HepG2 (cell line): Measurements from ENCODE around the gene ZPR1. TPM values are rescaled to one million over a fixed set of nuclear protein-coding genes. Genes with fewer than 3 reads are reported as not detected.

Experiments used
- AHR ChIP-seq: IDR thresholded peaks from 2 replicates; pipeline ENCODE4 v1.6.1; 2018; ENCODE audit warnings: missing genetic modification reagents, missing compliant biosample characterization
- BORCS8-MEF2B ChIP-seq: sonication (generic); formaldehyde crosslinking; IDR thresholded peaks from 2 replicates; pipeline ENCODE4 v1.8.0; 2022; ENCODE audit warnings: mild to moderate bottlenecking, missing genetic modification reagents
- FOXA3 ChIP-seq: IDR thresholded peaks from 2 replicates; pipeline ENCODE4 v1.6.1; 2016; ENCODE audit warnings: missing genetic modification reagents, missing compliant biosample characterization
- GABPA ChIP-seq, 2 experiments: IDR thresholded peaks; 2 replicates each; pipeline ENCODE4 v1.6.1; 2011 to 2016; ENCODE audit warnings: low read depth in 2 of 2, low read length in 1 of 2, missing biosample characterization in 1 of 2, missing genetic modification characterization in 1 of 2
- GABPB1 ChIP-seq: IDR thresholded peaks from 2 replicates; pipeline ENCODE4 v1.6.1; 2016; ENCODE audit warnings: mild to moderate bottlenecking, missing genetic modification reagents, moderate library complexity, missing compliant biosample characterization
- HMG20B ChIP-seq: conservative IDR thresholded peaks from 2 replicates; pipeline ENCODE4 v1.6.1; 2016; ENCODE audit warnings: missing genetic modification reagents, missing compliant biosample characterization
- HOXA3 ChIP-seq: sonication (generic); formaldehyde crosslinking; IDR thresholded peaks from 2 replicates; pipeline ENCODE4 v1.5.0; 2020; ENCODE audit warnings: missing genetic modification reagents
- MAFF ChIP-seq: IDR thresholded peaks from 2 replicates; pipeline ENCODE4 v1.6.1; 2011; ENCODE audit warnings: low read depth, low read length, improper control_type of control experiment
- MTF1 ChIP-seq: sonication (generic); formaldehyde crosslinking; IDR thresholded peaks from 2 replicates; pipeline ENCODE4 v1.5.0; 2020; ENCODE audit warnings: missing genetic modification reagents
- NFIB ChIP-seq: sonication (generic); formaldehyde crosslinking; IDR thresholded peaks from 2 replicates; pipeline ENCODE4 v1.9.0; 2021; ENCODE audit warnings: missing genetic modification reagents, mild to moderate bottlenecking, borderline replicate concordance
- NRL ChIP-seq: sonication (generic); formaldehyde crosslinking; IDR thresholded peaks from 2 replicates; pipeline ENCODE4 v1.5.0; 2020; ENCODE audit warnings: missing genetic modification reagents, mild to moderate bottlenecking, moderate library complexity, borderline replicate concordance
- POGZ ChIP-seq: sonication (generic); formaldehyde crosslinking; IDR thresholded peaks from 2 replicates; pipeline ENCODE4 v1.4.0; 2020; ENCODE audit warnings: mild to moderate bottlenecking, missing genetic modification reagents
- PRMT3 ChIP-seq: sonication (generic); formaldehyde crosslinking; IDR thresholded peaks from 2 replicates; pipeline ENCODE4 v1.8.1; 2022; ENCODE audit warnings: low read depth, mild to moderate bottlenecking, moderate library complexity, missing genetic modification reagents, borderline replicate concordance
- RFXANK ChIP-seq: IDR thresholded peaks from 2 replicates; pipeline ENCODE4 v1.6.1; 2016
- RNF219 ChIP-seq: sonication (generic); formaldehyde crosslinking; IDR thresholded peaks from 2 replicates; pipeline ENCODE4 v1.5.0; 2020; ENCODE audit warnings: mild to moderate bottlenecking, missing genetic modification reagents
- RORA ChIP-seq: sonication (generic); formaldehyde crosslinking; IDR thresholded peaks from 2 replicates; pipeline ENCODE4 v1.5.0; 2020; ENCODE audit warnings: mild to moderate bottlenecking, missing genetic modification reagents, moderate library complexity
- SRSF1 ChIP-seq: fragments of 200-400 bp; formaldehyde crosslinking; optimal IDR thresholded peaks from 2 replicates; pipeline ENCODE3; 2017; ENCODE audit warnings: mild to moderate bottlenecking, low read depth, low read length, moderate library complexity
- TGIF2 ChIP-seq: IDR thresholded peaks from 2 replicates; pipeline ENCODE4 v1.6.1; 2016; ENCODE audit warnings: control low read depth, missing compliant biosample characterization
- TOPORS ChIP-seq: sonication (generic); formaldehyde crosslinking; IDR thresholded peaks from 2 replicates; pipeline ENCODE4 v1.8.0; 2023; ENCODE audit warnings: mild to moderate bottlenecking, missing genetic modification reagents
- ZNF230 ChIP-seq: sonication (generic); formaldehyde crosslinking; IDR thresholded peaks from 2 replicates; pipeline ENCODE4 v1.4.0; 2020; ENCODE audit warnings: mild to moderate bottlenecking, missing genetic modification reagents
- ZNF263 ChIP-seq: sonication (generic); formaldehyde crosslinking; IDR thresholded peaks from 2 replicates; pipeline ENCODE4 v1.4.0; 2020; ENCODE audit warnings: missing genetic modification reagents
- ZNF414 ChIP-seq: sonication (generic); formaldehyde crosslinking; IDR thresholded peaks from 2 replicates; pipeline ENCODE4 v1.5.0; 2020; ENCODE audit warnings: missing genetic modification reagents
- ZNF563 ChIP-seq: sonication (generic); formaldehyde crosslinking; IDR thresholded peaks from 2 replicates; pipeline ENCODE4 v1.8.0; 2022; ENCODE audit warnings: mild to moderate bottlenecking, moderate library complexity, missing genetic modification reagents
- ZNF564 ChIP-seq: sonication (generic); formaldehyde crosslinking; IDR thresholded peaks from 2 replicates; pipeline ENCODE4 v1.8.1; 2023; ENCODE audit warnings: mild to moderate bottlenecking, missing genetic modification reagents
- ZNF572 ChIP-seq: sonication (generic); formaldehyde crosslinking; IDR thresholded peaks from 2 replicates; pipeline ENCODE4 v1.5.1; 2020; ENCODE audit warnings: mild to moderate bottlenecking, missing genetic modification reagents
- ZNF678 ChIP-seq: sonication (generic); formaldehyde crosslinking; IDR thresholded peaks from 2 replicates; pipeline ENCODE4 v1.4.0; 2020; ENCODE audit warnings: mild to moderate bottlenecking, missing genetic modification reagents
- ZNF776 ChIP-seq: sonication (generic); formaldehyde crosslinking; IDR thresholded peaks from 2 replicates; pipeline ENCODE4 v1.4.0; 2020; ENCODE audit warnings: mild to moderate bottlenecking, missing genetic modification reagents
- ZZZ3 ChIP-seq: sonication (generic); formaldehyde crosslinking; IDR thresholded peaks from 2 replicates; pipeline ENCODE4 v1.4.0; 2020; ENCODE audit warnings: missing genetic modification reagents, mild to moderate bottlenecking, borderline replicate concordance
- polyA plus RNA-seq, 8 experiments: library from polyadenylated mRNA; depleted of rRNA in 3 of 8; stranded (reverse) in 7 of 8; unstranded in 1 of 8; fragments of >200 nt; fragmentation: Illumina TruSeq in 4 of 8; extraction: Trizol in 4 of 8; gene quantifications; 2 replicates each; pipeline versions ENCODE4 v1.2.1 to v1.2.3, GENCODE V29; 2011 to 2016; ENCODE audit warnings: low read depth in 4 of 8, missing spikeins in 1 of 8, mixed read lengths in 1 of 8; ENCODE audit not compliant: insufficient read depth in 1 of 8
- total RNA-seq, 5 experiments: library from RNA; depleted of rRNA; stranded (reverse); fragments of >200 nt; fragmentation: Illumina TruSeq; extraction: Trizol; gene quantifications; 2 replicates each; pipeline ENCODE4 v1.2.3, GENCODE V29; 2016; ENCODE audit warnings: low read depth in 1 of 5
- TF ChIP-seq, protein P1 (sequence below): sonication (generic); formaldehyde crosslinking; IDR thresholded peaks from 2 replicates; pipeline ENCODE4 v1.4.0; 2020; ENCODE audit warnings: mild to moderate bottlenecking, low read depth, missing genetic modification reagents

Gene ZPR1
- total and polyA plus RNA-seq, 2 of the 13 experiments (the other 11 are each of a cell fraction or from before 2014, with no cell fraction given): 40.0 to 79.3 TPM

GRCh38 chr11:116787786-116788486, at the start of gene ZPR1 (continued):
- peak; percentile 69; the same call in 1 of the 2 replicates for TF ChIP-seq ZNF230 (CRISPR knock-in tag)
- no peak for TF ChIP-seq MTF1 (CRISPR knock-in tag)
- 0 out of 2 replicates have a peak, but pooled peaks have one; percentile 24 for TF ChIP-seq ZNF572
- TF ChIP-seq RFXANK (CRISPR knock-in tag): no peak
- TF ChIP-seq TOPORS (CRISPR knock-in tag): peak; percentile 86; the same call in 1 of the 2 replicates
- TF ChIP-seq ZZZ3 (CRISPR knock-in tag): no peak
- peak; percentile 96 for TF ChIP-seq GABPB1
- no peak for TF ChIP-seq NFIB (CRISPR knock-in tag)
- TF ChIP-seq PRMT3 (CRISPR knock-in tag): no peak; the same call in 1 of the 2 replicates
- TF ChIP-seq HOXA3 (CRISPR knock-in tag): peak; percentile 71
- peak; percentile 28; the same call in 1 of the 2 replicates for TF ChIP-seq ZNF414
- TF ChIP-seq AHR (CRISPR knock-in tag): 0 out of 2 replicates have a peak, but pooled peaks have one; percentile 63
- TF ChIP-seq, protein P1, sequence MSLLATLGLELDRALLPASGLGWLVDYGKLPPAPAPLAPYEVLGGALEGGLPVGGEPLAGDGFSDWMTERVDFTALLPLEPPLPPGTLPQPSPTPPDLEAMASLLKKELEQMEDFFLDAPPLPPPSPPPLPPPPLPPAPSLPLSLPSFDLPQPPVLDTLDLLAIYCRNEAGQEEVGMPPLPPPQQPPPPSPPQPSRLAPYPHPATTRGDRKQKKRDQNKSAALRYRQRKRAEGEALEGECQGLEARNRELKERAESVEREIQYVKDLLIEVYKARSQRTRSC (CRISPR knock-in tag): no peak
- TF ChIP-seq ZNF263 (CRISPR knock-in tag): no peak; the same call in 1 of the 2 replicates
- TF ChIP-seq TGIF2 (CRISPR knock-in tag): 0 out of 2 replicates have a peak, but pooled peaks have one; percentile 27
- TF ChIP-seq NRL: no peak
- TF ChIP-seq SRSF1: peak; percentile 41
- TF ChIP-seq ZNF564: no peak
- TF ChIP-seq ZNF776 (CRISPR knock-in tag): peak; percentile 78; the same call in 1 of the 2 replicates
- no peak for TF ChIP-seq RNF219
- TF ChIP-seq FOXA3: peak; percentile 41; the same call in 1 of the 2 replicates
- no peak for TF ChIP-seq RORA (CRISPR knock-in tag)
- TF ChIP-seq ZNF563: no peak
- TF ChIP-seq BORCS8-MEF2B (CRISPR knock-in tag): 0 out of 2 replicates have a peak, but pooled peaks have one; percentile 15
- no peak for TF ChIP-seq ZNF678 (CRISPR knock-in tag)
- TF ChIP-seq POGZ (CRISPR knock-in tag): peak; percentile 34; the same call in 1 of the 2 replicates
- no peak for TF ChIP-seq HMG20B (CRISPR knock-in tag)
- peak; percentile 81 for TF ChIP-seq GABPA (IDR thresholded peaks at IDR 0.05; ENCODE audit: low read depth, low read length)
- peak; percentile 92 for TF ChIP-seq GABPA (CRISPR knock-in tag; IDR thresholded peaks at IDR 0.05; ENCODE audit: low read depth)
- no peak for TF ChIP-seq MAFF
